NB4 (cell line): ENCODE measurements around the gene TCEAL1.

Source experiments
- DNase-seq: peaks from one replicate; pipeline ENCODE4 v3.0.0; 2010; ENCODE audit warnings: low read depth
- H3K4me3 ChIP-seq: one replicate; pipeline ENCODE4 v1.5.1; 2011; ENCODE audit warnings: mild to moderate bottlenecking, low read depth, low read length, moderate library complexity
- CTCF ChIP-seq: IDR thresholded peaks from one replicate; pipeline ENCODE4 v1.5.1; 2012; ENCODE audit warnings: low read depth, low read length
- MAX ChIP-seq: IDR thresholded peaks from 2 replicates; pipeline ENCODE4 v1.6.1; 2011; ENCODE audit warnings: low read depth, low read length
- MYC ChIP-seq: IDR thresholded peaks from 2 replicates; pipeline ENCODE4 v1.6.1; 2011; ENCODE audit warnings: low read depth, low read length
- POLR2A ChIP-seq: IDR thresholded peaks from 2 replicates; pipeline ENCODE4 v1.6.1; 2011; ENCODE audit warnings: mild to moderate bottlenecking; ENCODE audit not compliant: insufficient read length; ENCODE audit errors: extremely low read depth

TCEAL1 gene

GRCh38 chrX:103607364-103608305, 21.1 kb upstream of the TCEAL1 start, which contains the start of gene TCEAL3:
Gene TCEAL3 (plus strand): TSS chrX:103607963. CDS start chrX:103609065, 1,102 bp downstream.
- TF ChIP-seq POLR2A = no peak
- TF ChIP-seq MAX = no peak
- no peak for TF ChIP-seq MYC
- H3K4me3 ChIP-seq = no peak within 1 kb of the TSS
- no peak for DNase-seq

- DNase-seq = no peak
- no peak for TF ChIP-seq POLR2A
- TF ChIP-seq MYC = no peak
- TF ChIP-seq MAX = no peak
- no peak for TF ChIP-seq CTCF
Observed at GRCh38 chrX:103608306-103608963, 20.3 kb upstream of the TCEAL1 start.

GRCh38 chrX:103610282-103610681, 18.5 kb upstream of the TCEAL1 start:
- no peak overlapping the region for H3K4me3 ChIP-seq
- TF ChIP-seq MAX (no peak), POLR2A (no peak), CTCF (no peak), MYC (no peak)
- no peak for DNase-seq

More at GRCh38 chrX:103608306-103608963, 20.3 kb upstream of the TCEAL1 start:
- no peak overlapping the region for H3K4me3 ChIP-seq

- no peak overlapping the region for H3K4me3 ChIP-seq
- TF ChIP-seq CTCF (no peak), MYC (no peak), MAX (no peak), POLR2A (no peak)
- no peak for DNase-seq
Observed at GRCh38 chrX:103613362-103613890, 15.3 kb upstream of the TCEAL1 start.

GRCh38 chrX:103614999-103615398, 13.8 kb upstream of the TCEAL1 start:
- no peak overlapping the region for H3K4me3 ChIP-seq
- no peak for DNase-seq
- TF ChIP-seq CTCF (no peak), MYC (no peak), MAX (no peak), POLR2A (no peak)
